DOHH2 (cell line): ENCODE data around the gene ANXA10.

Source experiments
- H3F3A ChIP-seq: fragments of 200-600 bp; sonication (generic), shearing (Covaris generic); 2 replicates; pipeline ENCODE4 v1.6.0; 2016; ENCODE audit warnings: antibody characterized with exemption, mild to moderate bottlenecking; ENCODE audit not compliant: control insufficient read depth, insufficient read depth
- H3K27ac ChIP-seq: fragments of 200-600 bp; sonication (generic); 2 replicates; pipeline ENCODE4 v1.5.1; 2014; ENCODE audit warnings: low read depth, mild to moderate bottlenecking, low read length, moderate library complexity
- H3K27me3 ChIP-seq: fragments of 200-600 bp; sonication (generic); 2 replicates; pipeline ENCODE4 v1.6.1; 2014; ENCODE audit warnings: mild to moderate bottlenecking, low read length, mixed read lengths; ENCODE audit not compliant: control insufficient read depth
- H3K36me3 ChIP-seq: fragments of 200-600 bp; sonication (generic); 2 replicates; pipeline ENCODE4 v1.6.1; 2014; ENCODE audit warnings: mild to moderate bottlenecking, low read length, moderate library complexity, mixed read lengths; ENCODE audit not compliant: control insufficient read depth
- H3K4me1 ChIP-seq: fragments of 200-600 bp; sonication (generic); 2 replicates; pipeline ENCODE4 v1.6.1; 2014; ENCODE audit warnings: mild to moderate bottlenecking, low read length, mixed read lengths; ENCODE audit not compliant: control insufficient read depth
- H3K4me2 ChIP-seq: fragments of 200-600 bp; sonication (generic); 2 replicates; pipeline ENCODE4 v1.6.0; 2014; ENCODE audit warnings: mild to moderate bottlenecking, low read length, moderate library complexity
- H3K4me3 ChIP-seq: fragments of 200-600 bp; sonication (generic); 2 replicates; pipeline ENCODE4 v1.5.1; 2014; ENCODE audit warnings: mild to moderate bottlenecking, low read length, mixed read lengths
- H3K79me2 ChIP-seq: fragments of 200-600 bp; sonication (generic); 2 replicates; pipeline ENCODE4 v1.6.1; 2014; ENCODE audit warnings: mild to moderate bottlenecking, low read length, mixed read lengths; ENCODE audit not compliant: control insufficient read depth
- H3K9me2 ChIP-seq: fragments of 200-600 bp; sonication (generic); replicated peaks from 2 replicates; pipeline ENCODE4 v1.6.1; 2014; ENCODE audit warnings: mild to moderate bottlenecking, low read length, mixed read lengths; ENCODE audit not compliant: control insufficient read depth
- H3K9me3 ChIP-seq: fragments of 200-600 bp; sonication (generic); 2 replicates; pipeline ENCODE4 v1.6.1; 2014; ENCODE audit warnings: antibody characterized with exemption, low read length, mixed read lengths; ENCODE audit not compliant: control insufficient read depth, insufficient read depth
- H4K20me1 ChIP-seq: fragments of 200-600 bp; sonication (generic); 2 replicates; pipeline ENCODE4 v1.6.0; 2014; ENCODE audit warnings: low read depth, mild to moderate bottlenecking, antibody characterized with exemption, low read length, moderate library complexity; ENCODE audit not compliant: control insufficient read depth, insufficient read depth
- EZH2phosphoT487 ChIP-seq: fragments of 200-600 bp; sonication (generic); IDR thresholded peaks from 2 replicates; pipeline ENCODE4 v1.6.1; 2017; ENCODE audit warnings: borderline replicate concordance, mild to moderate bottlenecking, antibody characterized with exemption, low read length, moderate library complexity, mixed read lengths
- TF ChIP-seq, protein P1 (sequence below): fragments of 200-600 bp; sonication (generic); IDR thresholded peaks from one replicate; pipeline ENCODE4 v1.5.1; 2014; ENCODE audit warnings: antibody characterized with exemption, mild to moderate bottlenecking, low read depth, low read length; ENCODE audit not compliant: poor library complexity, severe bottlenecking

ANXA10 gene

GRCh38 chr4:168129046-168129772, 36.9 kb downstream of the ANXA10 start:
- Histone ChIP-seq H3K79me2 (no peaks in the 10 kb centered on the region), H3K4me1 (no peaks in the 10 kb centered on the region), H3K4me2 (no peak overlapping the region), H3K27me3 (no peaks in the 10 kb centered on the region), H3K36me3 (no peaks in the 10 kb centered on the region), H3F3A (no peaks in the 10 kb centered on the region), H3K9me2 (no peaks in the 10 kb centered on the region), H3K27ac (no peak overlapping the region), H3K4me3 (no peak overlapping the region), H4K20me1 (no peaks in the 10 kb centered on the region), H3K9me3 (no peaks in the 10 kb centered on the region)
- TF ChIP-seq, protein P1, sequence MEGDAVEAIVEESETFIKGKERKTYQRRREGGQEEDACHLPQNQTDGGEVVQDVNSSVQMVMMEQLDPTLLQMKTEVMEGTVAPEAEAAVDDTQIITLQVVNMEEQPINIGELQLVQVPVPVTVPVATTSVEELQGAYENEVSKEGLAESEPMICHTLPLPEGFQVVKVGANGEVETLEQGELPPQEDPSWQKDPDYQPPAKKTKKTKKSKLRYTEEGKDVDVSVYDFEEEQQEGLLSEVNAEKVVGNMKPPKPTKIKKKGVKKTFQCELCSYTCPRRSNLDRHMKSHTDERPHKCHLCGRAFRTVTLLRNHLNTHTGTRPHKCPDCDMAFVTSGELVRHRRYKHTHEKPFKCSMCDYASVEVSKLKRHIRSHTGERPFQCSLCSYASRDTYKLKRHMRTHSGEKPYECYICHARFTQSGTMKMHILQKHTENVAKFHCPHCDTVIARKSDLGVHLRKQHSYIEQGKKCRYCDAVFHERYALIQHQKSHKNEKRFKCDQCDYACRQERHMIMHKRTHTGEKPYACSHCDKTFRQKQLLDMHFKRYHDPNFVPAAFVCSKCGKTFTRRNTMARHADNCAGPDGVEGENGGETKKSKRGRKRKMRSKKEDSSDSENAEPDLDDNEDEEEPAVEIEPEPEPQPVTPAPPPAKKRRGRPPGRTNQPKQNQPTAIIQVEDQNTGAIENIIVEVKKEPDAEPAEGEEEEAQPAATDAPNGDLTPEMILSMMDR = no peak
- no peak for TF ChIP-seq EZH2phosphoT487

DNA sequence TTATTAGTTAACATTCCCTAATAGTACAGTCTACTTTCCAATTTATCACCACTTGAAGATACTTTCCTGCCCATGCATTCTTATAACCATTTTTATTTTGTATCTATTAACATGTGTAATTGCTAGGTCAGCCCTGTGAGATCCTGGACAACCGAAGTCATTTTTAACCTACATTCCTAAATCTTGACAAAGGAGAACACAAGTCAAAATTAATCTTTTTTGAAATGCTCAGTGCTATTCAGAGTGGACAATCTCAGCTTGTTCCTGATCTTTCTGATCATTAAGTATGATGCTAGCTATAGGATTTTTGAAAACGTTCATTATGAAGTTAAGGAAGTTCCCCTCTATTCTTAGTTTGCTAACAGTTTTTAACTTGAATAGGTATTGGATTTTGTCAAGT, 37.5 kb downstream of the ANXA10 start:
- Histone ChIP-seq H4K20me1 (no peaks in the 10 kb centered on the region), H3K4me1 (no peaks in the 10 kb centered on the region), H3F3A (no peaks in the 10 kb centered on the region), H3K27ac (no peak overlapping the region), H3K36me3 (no peaks in the 10 kb centered on the region), H3K4me2 (no peak overlapping the region), H3K9me3 (no peaks in the 10 kb centered on the region), H3K4me3 (no peak overlapping the region), H3K27me3 (no peaks in the 10 kb centered on the region), H3K79me2 (no peaks in the 10 kb centered on the region), H3K9me2 (no peaks in the 10 kb centered on the region)
- no peak for TF ChIP-seq EZH2phosphoT487
- TF ChIP-seq, protein P1 = no peak

DNA sequence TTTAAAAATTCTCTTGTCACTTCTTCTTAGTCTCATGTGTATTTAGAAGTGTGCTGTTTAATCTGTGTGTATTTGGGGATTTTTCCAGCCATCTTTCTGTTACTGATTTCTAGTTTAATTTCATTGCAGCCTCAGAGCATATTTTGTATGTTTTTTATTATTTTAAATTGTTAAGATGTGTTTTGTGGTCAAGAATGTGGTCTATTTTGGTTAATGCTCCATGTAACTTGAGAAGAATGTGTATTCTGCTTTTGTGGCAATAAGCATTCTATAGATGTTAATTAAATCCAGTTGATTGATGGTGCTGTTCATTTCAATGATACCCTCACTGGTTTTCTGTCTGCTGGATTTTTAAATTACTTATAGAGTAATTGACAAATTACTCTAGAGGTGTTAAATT, 38.9 kb downstream of the ANXA10 start:
- Histone ChIP-seq H3K27ac (no peak overlapping the region), H3F3A (no peaks in the 10 kb centered on the region), H3K4me3 (no peak overlapping the region), H3K4me2 (no peak overlapping the region), H4K20me1 (no peaks in the 10 kb centered on the region), H3K4me1 (no peaks in the 10 kb centered on the region), H3K9me3 (no peaks in the 10 kb centered on the region), H3K9me2 (no peaks in the 10 kb centered on the region), H3K79me2 (no peaks in the 10 kb centered on the region), H3K36me3 (no peaks in the 10 kb centered on the region), H3K27me3 (no peaks in the 10 kb centered on the region)
- no peak for TF ChIP-seq EZH2phosphoT487
- TF ChIP-seq, protein P1 = no peak
